ENCODE data around the gene NMS.
A peak's percentile ranks its signal among the peaks of the same experiment; 100 is the strongest.
"Not testable (repeated sequence)": the region's sequence is repeated elsewhere in the genome, so short reads cannot be mapped to it uniquely, and the experiment has no call there.

Gene NMS, protein sequence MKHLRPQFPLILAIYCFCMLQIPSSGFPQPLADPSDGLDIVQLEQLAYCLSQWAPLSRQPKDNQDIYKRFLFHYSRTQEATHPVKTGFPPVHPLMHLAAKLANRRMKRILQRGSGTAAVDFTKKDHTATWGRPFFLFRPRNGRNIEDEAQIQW

GRCh38 chr2:100470182-100470581 is at the start of gene NMS:
NMS (plus strand) TSS chr2:100470482; CDS start chr2:100470489, 7 bp downstream.
- no peak for DNase-seq

GRCh38 chr2:100422320-100423055 is 47.8 kb upstream of the NMS start:
- DNase-seq, result peak in 1 of 2 experiments; percentile 52

DNA sequence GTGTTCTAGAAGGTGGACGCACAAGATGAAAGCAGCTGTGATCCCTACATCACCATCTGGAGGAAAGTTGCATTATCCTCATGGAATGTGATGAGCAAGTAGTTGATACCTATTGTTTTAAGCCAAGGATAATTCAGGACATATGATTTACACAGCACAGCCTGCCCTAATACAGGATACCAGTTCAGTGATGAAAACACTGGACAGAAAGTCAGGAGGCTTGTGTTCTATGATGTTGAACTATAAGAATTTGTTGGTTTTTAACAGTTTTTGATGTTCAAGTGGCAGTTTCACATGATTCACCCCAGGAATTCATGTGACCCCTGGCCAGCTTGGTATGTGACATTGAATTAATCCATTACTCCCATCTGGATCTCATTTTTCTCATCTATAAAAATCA is 46.7 kb upstream of the NMS start:
- DNase-seq, result no peak

GRCh38 chr2:100424277-100424875 is 45.9 kb upstream of the NMS start:
- DNase-seq, result no peak

DNA sequence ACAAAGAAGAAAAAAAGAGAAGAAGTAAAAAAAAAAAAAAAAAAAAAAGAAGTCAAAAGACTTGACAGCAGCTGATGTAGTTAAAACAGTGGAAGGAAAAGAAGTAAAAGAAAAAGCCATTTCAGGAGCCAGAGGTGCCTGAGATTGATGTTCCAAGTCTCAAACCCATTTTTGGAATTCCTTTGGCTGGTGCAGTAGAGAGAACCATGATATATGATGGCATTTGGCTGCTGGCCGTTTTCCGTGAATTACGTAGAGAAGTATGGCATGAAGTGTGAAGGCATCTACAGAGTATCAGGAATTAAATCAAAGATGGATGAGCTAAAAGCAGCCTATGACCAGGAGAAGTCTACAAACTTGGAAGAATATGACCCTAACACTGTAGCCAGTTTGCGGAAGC is 45.2 kb upstream of the NMS start:
- no peak for DNase-seq

GRCh38 chr2:100425573-100426383 is 44.5 kb upstream of the NMS start:
- DNase-seq, result no peak

DNA sequence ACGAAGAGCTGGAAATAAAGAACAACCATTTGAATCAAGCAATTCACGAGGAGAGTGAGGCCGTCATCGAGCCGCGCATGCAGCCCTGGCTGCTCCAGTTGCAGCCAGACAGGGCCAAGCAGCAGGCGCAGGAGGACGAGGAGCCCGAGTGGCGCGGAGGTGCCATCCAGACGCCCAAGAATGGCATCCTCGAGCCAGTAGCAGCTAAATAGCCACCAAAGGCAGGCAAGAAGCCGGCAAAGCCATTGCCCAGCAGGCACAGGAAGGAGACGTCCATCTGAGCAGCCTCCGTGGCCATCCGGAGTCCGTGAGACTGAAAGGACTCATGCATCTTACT is 43.9 kb upstream of the NMS start:
- no peak for DNase-seq

GRCh38 chr2:100427111-100427510 is 43.2 kb upstream of the NMS start:
- no peak for DNase-seq

DNA sequence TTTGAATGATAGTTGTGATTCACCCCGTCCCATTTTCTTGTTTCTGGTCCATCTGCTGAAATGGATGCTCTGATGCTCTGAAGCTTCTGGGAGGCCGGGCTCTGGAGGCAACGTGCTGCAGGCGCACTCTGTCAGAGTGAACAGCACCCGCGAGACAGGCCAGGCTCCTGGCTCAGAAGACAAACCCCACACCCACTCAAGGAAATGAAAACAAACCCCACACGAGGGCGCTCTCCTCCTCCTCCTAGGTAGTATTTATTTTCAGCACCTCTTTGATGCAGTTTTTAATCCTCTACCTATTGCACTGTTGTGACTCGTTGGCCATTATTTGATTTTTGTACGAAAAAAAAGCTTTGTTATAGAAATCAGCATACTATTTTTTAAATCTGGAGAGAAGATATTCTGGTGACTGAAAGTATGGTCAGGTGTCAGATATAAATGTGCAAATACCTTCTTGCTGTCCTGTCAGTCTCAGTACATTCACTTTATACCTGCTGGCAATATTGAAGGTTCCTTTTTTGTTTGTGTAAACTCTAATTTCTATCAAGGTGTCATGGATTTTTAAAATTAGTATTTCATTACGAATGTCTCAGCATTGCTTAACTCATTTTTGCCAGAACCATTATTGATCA is 42.5 kb upstream of the NMS start:
- DNase-seq, result peak in 1 of 2 experiments; percentile 21

- DNase-seq, result no peak
Measured at GRCh38 chr2:100429726-100430125, 40.6 kb upstream of the NMS start.

DNA sequence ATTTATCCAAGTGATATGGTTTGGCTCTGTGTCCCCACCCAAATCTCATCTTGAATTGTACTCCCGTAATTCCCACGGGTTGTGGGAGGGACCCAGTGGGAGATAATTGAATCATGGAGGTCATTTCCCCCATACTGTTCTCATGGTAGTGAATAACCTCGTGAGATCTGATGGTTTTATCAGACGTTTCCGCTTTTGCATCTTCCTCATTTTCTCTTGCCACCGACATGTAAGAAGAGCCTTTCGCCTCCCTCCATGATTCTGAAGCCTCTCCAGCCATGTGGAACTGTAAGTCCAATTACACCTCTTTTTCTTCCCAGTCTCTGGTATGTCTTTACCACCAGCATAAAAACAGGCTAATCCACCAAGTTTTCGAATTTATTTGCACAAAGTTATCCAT is 32.5 kb upstream of the NMS start:
- DNase-seq, result no peak

DNA sequence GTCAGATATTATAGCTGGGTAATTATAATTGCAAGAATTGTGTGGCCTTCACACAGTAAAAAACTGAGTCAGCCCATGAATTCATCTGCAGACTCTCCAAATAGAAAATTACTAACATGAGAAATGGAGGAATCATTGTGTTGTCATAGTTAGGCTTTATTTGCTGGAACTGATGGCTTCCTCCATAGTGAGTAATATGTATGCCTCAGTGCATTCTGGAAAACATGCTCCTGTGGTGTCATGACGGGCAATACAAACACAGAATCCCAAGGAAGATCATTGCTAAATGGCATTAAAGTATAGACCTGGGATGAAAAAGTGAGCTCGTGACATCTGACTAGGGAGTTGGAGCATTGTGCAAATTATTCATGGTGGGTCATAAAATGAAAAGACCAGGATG is 23.6 kb upstream of the NMS start:
- no peak for DNase-seq

GRCh38 chr2:100451092-100451491 is 19.2 kb upstream of the NMS start:
- DNase-seq, result no peak

DNA sequence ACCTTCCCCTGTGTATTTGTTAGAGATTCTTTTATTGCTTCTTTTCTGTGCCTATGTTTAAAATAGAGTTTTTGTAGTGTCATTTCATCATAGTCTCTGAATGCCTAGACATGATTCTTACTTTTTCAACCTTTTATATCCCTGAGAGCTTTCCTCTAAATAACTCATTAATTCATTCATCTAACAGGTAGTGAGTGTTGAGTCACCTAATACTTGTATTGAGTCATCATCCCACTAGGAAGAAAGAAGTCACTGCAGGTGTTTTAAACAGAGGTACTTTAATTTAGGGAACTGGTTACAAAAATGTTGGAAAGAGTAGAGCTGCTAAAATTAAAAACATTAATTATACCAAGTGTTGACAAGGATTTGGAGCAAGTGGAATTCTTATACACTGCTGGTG is 18.5 kb upstream of the NMS start:
- DNase-seq, result no peak

DNA sequence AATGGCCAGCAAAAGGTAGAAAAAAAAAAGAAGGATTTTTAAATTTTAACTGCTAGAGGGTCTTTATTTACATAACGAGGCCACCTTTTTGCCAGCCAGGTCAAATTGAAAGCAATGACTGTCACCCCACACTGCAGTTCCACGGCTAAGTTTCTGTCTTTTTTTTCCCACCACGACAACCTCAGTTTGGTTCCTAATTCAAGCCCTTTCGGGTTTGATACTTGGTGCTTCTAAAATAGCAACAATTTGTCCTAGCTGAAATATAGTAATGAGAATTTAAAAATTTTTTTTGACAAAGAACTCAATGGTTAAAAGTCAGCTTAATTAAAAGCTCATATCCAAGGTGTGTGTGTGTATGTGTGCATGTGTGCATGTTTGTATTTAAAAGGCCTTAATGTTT is 16.4 kb upstream of the NMS start:
- DNase-seq, result no peak

DNA sequence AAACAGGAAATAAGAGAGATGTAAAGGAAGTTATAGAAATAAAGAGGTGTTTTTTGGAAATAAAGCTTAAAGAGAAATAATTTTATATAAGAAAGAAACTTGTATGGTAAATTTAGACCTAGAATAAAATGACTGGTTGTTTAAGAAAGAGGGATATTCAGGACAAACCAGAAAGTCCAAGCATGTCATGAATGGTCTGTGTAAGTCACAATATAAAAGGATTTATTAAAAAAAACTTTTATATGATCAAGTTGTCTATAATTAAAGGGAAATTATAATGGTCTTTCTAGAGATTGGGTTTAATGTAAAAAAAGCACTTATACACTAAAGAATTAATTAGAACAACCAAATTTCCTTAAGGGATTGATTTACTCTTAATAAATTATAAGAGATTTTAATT is 13.9 kb upstream of the NMS start:
- not testable (repeated sequence) for DNase-seq

GRCh38 chr2:100460904-100461530 is 9.3 kb upstream of the NMS start:
- DNase-seq, result no peak

GRCh38 chr2:100470898-100471514 is 724 bp downstream of the NMS start:
- no peak for DNase-seq

GRCh38 chr2:100476606-100477005 is 6.3 kb downstream of the NMS start:
- DNase-seq, result no peak

DNA sequence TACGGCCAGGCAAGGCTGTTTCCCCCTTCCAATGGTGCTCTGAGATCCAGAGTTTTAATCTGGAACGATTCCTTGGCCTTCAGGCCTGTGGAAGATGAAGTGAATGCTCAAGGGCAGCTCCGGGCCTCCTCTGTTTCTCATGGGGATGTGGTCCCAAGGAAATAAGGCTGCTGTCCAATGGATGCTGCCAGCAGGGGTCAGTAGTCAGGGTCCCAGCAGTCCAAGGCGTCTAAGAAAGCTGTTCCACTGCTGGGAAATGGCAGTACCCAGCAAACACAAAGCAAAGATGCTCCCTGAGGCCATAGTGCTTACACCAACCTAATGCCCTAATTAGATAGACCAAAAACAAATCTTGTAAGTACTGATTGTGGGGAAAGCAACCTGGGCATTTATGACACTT is 12.5 kb downstream of the NMS start:
- no peak for DNase-seq

- DNase-seq, result no peak
Measured at GRCh38 chr2:100483895-100484294, 13.6 kb downstream of the NMS start.

DNA sequence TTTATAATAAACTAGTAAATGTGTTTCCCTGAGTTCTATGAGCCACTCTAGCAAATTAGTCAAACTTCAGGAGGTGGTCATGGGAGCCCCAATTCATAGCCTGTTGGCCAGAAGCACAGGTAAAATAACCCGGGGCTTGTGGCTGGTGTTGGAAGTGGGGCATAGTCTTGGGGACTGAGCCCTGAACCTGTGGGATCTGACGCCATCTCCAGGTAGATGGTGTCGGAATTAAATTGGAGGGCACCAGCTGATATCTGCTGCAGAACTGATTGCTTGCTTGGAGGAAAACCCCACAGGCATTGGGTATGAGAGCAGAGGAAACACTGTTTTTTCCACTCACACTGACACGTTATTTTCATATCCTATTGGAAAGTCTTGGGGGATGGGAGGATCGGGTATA is 14.1 kb downstream of the NMS start:
- no peak for DNase-seq
